Measurements from ENCODE around the gene MIA2. TPM values are rescaled to one million over a fixed set of nuclear protein-coding genes. Genes with fewer than 3 reads are reported as not detected.
"Not testable (repeated sequence)": the region's sequence is repeated elsewhere in the genome, so short reads cannot be mapped to it uniquely, and the experiment has no call there.

The MIA2 gene
- total RNA-seq, 2 donors from 2014 or later: 41.8 to 61.8 TPM

GRCh38 chr14:39251547-39251946, 17.8 kb downstream of the MIA2 start:
- no peak for DNase-seq
- Histone ChIP-seq H3K27ac (no peak overlapping the region), H3K4me1 (no peaks in the 10 kb centered on the region), H3K9ac (ENCODE audit: low read depth in 2 of 2, low read length in 2 of 2) (no peak overlapping the region), H3K9me3 (no peaks in the 10 kb centered on the region), H3K4me3 (no peak overlapping the region), H3K36me3 (no peaks in the 10 kb centered on the region), H3K27me3 (no peaks in the 10 kb centered on the region)
- intact Hi-C loops (cut with DNase I): no loop called here
- TF ChIP-seq CTCF (IDR thresholded peaks at IDR 0.05): no peak

GRCh38 chr14:39257388-39257787, 23.7 kb downstream of the MIA2 start:
- H3K27ac ChIP-seq; H3K36me3 ChIP-seq; H3K4me3 ChIP-seq; H3K9ac ChIP-seq (ENCODE audit: low read depth in 2 of 2, low read length in 2 of 2); H3K9me3 ChIP-seq; DNase-seq; H3K4me1 ChIP-seq; H3K27me3 ChIP-seq; intact Hi-C loops (cut with DNase I): not testable (repeated sequence)

GRCh38 chr14:39258782-39259545, 25.2 kb downstream of the MIA2 start:
- H3K27ac ChIP-seq: no peak overlapping the region
- no peak for DNase-seq
- intact Hi-C loops (cut with DNase I): no loop called here

GRCh38 chr14:39260161-39260560, 26.4 kb downstream of the MIA2 start:
- intact Hi-C loops (cut with DNase I); H3K4me3 ChIP-seq; H3K27ac ChIP-seq; H3K4me1 ChIP-seq; DNase-seq; H3K27me3 ChIP-seq; H3K9me3 ChIP-seq; H3K36me3 ChIP-seq; H3K9ac ChIP-seq (ENCODE audit: low read depth in 2 of 2, low read length in 2 of 2): not testable (repeated sequence)

More at GRCh38 chr14:39258782-39259545, 25.2 kb downstream of the MIA2 start:
- TF ChIP-seq CTCF (IDR thresholded peaks at IDR 0.05): no peak
- Histone ChIP-seq H3K4me3 (no peak overlapping the region), H3K9me3 (no peaks in the 10 kb centered on the region), H3K9ac (ENCODE audit: low read depth in 2 of 2, low read length in 2 of 2) (no peak overlapping the region), H3K36me3 (no peaks in the 10 kb centered on the region), H3K27me3 (no peaks in the 10 kb centered on the region), H3K4me1 (no peaks in the 10 kb centered on the region)

GRCh38 chr14:39262214-39262613, 28.5 kb downstream of the MIA2 start:
- H3K9ac ChIP-seq (ENCODE audit: low read depth in 2 of 2, low read length in 2 of 2); intact Hi-C loops (cut with DNase I); H3K27ac ChIP-seq; DNase-seq; H3K9me3 ChIP-seq; H3K36me3 ChIP-seq; H3K4me1 ChIP-seq; H3K27me3 ChIP-seq; H3K4me3 ChIP-seq: not testable (repeated sequence)

- Histone ChIP-seq H3K9ac (ENCODE audit: low read depth in 2 of 2, low read length in 2 of 2) (no peak overlapping the region), H3K27me3 (no peaks in the 10 kb centered on the region), H3K4me3 (no peak overlapping the region), H3K27ac (no peak overlapping the region), H3K9me3 (no peaks in the 10 kb centered on the region), H3K36me3 (no peaks in the 10 kb centered on the region), H3K4me1 (no peaks in the 10 kb centered on the region)
- intact Hi-C loops (cut with DNase I): no loop called here
- no peak for DNase-seq
- no peak for TF ChIP-seq CTCF (IDR thresholded peaks at IDR 0.05)
These were observed 30.3 kb downstream of the MIA2 start for GRCh38 chr14:39264057-39264456.

GRCh38 chr14:39264558-39264957, 30.8 kb downstream of the MIA2 start:
- Histone ChIP-seq H3K4me1 (no peaks in the 10 kb centered on the region), H3K27ac (no peak overlapping the region), H3K27me3 (no peaks in the 10 kb centered on the region), H3K9me3 (no peaks in the 10 kb centered on the region), H3K36me3 (no peaks in the 10 kb centered on the region), H3K9ac (ENCODE audit: low read depth in 2 of 2, low read length in 2 of 2) (no peak overlapping the region), H3K4me3 (no peak overlapping the region)
- intact Hi-C loops (cut with DNase I): no loop called here
- no peak for TF ChIP-seq CTCF (IDR thresholded peaks at IDR 0.05)
- no peak for DNase-seq
